ENCODE measurements around the gene ADGRV1.

The ADGRV1 gene

DNA sequence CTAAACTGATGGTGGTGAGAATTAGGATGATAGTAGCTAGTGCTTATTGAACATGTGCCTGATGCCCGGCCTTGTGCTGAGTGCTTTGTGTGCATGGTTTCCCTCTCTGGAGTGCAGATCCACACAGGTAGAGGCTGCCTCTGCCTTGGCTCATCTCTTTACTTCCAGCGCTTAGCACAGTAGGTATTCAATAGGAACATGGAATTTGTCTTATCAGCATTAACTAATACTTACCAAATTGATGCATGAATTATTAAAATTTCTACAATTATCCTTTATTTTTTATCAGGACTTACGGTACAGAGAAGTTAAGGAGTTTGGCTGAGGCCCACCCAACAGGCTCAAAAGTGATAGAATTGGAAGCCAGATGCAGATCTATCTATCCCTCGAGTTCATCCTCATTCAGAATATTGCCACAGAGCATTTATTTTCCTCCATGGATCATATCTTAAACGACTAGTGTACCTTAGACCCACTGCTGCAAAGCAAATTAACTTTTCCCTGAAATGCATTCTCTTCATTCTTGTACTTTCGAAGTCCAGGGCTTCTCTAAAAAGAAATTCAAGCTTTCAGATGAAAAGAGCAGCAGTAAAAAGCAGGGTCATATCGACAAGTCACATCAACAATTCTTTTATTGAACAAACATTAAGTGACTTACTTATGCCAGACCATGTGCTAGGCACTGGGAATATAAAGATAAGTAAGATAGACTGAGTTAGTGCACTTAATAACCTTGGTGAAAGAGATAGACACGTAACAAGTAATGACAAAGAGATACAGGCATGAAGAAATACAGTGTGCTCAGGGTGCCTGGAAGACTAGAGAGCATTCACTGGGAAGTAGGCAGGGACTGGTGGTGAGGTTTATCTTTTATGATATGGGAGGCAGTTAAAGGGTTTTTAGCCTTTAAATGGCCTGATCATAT lies 534.5 kb downstream of the ADGRV1 start:
- DNase-seq, result no peak

- DNase-seq, result no peak
Measured at GRCh38 chr5:91095313-91095712, 536.7 kb downstream of the ADGRV1 start.

GRCh38 chr5:91095786-91096385 lies 537.3 kb downstream of the ADGRV1 start:
- no peak for DNase-seq

GRCh38 chr5:91098541-91098940 lies 539.9 kb downstream of the ADGRV1 start:
- no peak for DNase-seq

GRCh38 chr5:91101600-91102379 lies 543.2 kb downstream of the ADGRV1 start:
- DNase-seq, result peak; percentile 62

GRCh38 chr5:91103353-91104061 lies 544.9 kb downstream of the ADGRV1 start:
- no peak for DNase-seq

- no peak for DNase-seq
Measured at GRCh38 chr5:91104062-91104448, 545.5 kb downstream of the ADGRV1 start.

DNA sequence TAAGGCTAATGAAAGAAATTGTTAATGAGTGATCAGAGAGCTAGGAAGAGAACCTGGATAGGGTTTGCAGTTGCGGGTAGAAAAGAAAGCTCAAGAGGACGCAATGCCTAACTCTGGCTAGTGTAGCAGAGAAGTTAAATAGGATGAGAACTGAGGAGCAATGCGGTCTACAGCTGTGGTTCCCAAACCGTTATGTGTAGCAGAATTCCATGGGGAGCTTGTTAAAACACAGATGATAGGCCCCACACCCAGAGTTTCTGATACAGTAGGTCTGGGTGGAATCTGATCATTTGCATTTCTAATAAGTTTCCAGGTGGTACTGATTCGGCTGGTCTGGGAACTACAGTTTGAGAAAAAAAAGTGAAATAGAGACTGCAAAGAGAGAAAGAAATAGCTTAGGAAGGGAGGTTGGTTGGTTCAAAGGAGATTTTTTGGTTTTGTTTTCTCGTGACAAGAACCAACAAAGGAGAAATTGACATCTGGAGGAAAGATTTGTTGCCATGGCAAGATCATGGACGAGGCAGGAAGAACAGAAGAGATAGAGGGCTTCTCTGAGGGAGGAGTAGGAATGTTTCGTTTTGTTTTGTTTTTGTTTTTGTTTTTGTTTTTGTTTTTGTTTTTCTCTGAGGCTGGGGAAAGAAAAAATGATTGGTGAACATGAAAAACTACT lies 548.4 kb downstream of the ADGRV1 start:
- DNase-seq, result no peak

DNA sequence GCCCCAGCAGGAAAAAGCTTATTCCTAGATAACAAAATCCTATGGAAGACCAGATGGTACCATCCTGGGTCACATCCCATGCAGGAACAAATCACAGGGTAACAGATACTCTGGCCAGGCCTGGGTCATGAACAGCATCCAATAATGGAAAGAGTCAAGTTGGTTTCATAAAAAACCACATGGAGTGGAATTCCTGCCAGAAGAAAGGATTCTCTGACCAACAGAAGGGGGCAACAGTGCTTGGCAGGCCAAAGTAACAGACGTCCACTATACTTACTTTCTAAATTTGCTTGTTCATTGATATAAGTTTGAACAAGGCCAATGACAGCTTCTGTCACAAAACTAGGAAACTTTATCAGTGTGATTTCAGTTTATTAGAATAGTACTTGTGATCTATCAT lies 551.0 kb downstream of the ADGRV1 start:
- DNase-seq, result no peak

DNA sequence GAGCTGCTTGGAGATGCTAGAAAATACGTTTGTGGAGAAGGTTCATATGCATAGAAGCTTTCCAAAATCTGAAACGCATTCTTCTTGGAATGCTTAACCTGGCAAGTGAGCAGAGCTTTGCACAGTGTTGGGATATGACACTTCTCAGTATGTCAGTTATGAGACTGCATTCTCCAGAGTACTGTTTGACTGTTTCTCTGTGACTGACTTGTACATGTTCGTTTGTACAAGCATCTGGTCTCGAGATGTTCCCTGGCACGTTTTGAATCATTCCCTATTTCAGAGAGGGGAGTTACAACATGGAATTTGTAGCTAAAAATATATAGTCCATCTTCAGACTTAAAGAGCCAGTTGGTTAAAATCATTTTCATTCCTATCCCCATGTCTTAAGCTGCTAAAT lies 552.1 kb downstream of the ADGRV1 start:
- DNase-seq, result no peak

GRCh38 chr5:91111473-91112238 lies 553.1 kb downstream of the ADGRV1 start:
- DNase-seq, result no peak

DNA sequence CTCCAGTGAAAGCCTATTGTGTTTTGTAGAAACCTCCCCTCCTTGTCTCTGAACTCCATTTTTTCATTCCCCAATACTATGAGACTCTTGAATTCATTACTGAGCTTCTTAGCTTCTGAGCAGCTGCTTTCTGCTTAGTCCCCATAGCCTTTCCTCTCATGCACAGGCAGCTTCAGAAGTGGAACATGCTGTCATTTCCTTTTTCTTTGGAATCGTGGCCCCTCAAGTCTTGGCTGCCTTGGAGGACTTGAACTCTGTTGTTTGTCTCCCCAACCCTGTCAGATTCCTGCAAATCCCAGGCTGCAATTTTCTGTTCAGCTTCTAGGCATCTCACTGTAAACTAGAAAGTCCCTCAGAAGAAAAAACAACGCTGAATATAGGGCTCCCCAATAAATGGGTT lies 556.1 kb downstream of the ADGRV1 start:
- DNase-seq, result no peak

GRCh38 chr5:91118354-91118753 lies 559.8 kb downstream of the ADGRV1 start:
- no peak for DNase-seq

- no peak for DNase-seq
Measured at GRCh38 chr5:91118796-91119195, 560.2 kb downstream of the ADGRV1 start.

GRCh38 chr5:91119217-91119616 lies 560.6 kb downstream of the ADGRV1 start:
- DNase-seq, result no peak

DNA sequence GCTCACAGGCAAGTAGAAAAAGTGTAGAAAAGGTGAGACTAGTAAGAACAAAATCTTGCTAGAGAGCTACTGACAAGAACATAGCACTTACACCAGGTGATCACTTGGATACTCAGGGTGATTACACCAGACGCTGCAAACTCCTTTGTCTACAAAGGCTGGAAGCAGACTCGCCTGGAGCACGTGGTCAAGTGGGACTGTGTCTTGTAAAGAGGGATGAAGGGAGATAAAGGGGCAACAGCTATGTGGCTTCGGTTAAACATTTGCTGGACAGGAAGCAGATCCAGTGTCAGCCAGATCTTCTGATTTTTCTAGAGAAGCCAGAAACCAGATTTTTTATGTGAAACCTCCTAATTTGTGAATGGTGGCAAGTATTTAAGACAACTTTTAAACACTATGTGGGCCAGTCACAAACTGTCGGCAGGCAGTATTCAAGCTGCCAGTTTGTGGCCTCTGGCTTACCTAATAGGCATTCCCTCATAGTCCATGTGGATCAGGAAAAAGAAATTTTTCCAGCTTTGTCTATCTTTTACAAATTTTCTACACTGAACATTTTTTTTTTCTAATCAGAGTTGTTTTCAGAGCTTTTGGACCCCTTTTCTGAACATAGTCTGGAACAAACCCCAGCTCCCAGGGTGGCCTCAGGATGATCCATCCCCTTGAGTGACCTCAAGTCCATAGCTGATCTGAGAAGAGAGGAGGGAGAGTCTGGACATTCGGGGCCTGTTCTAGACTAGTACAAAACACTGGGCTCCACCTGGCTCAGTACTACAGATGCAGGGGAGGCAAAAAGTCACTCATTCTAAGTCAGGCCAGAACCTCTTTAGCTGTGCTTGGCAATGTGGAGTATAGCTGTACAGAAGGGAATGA lies 561.6 kb downstream of the ADGRV1 start:
- DNase-seq, result no peak

- DNase-seq, result no peak
Measured at GRCh38 chr5:91121347-91121993, 562.9 kb downstream of the ADGRV1 start.

- DNase-seq, result no peak
Measured at GRCh38 chr5:91122651-91123050, 564.1 kb downstream of the ADGRV1 start.

GRCh38 chr5:91123291-91123690 lies 564.7 kb downstream of the ADGRV1 start:
- DNase-seq, result no peak

- no peak for DNase-seq
Measured at GRCh38 chr5:91123901-91124300, 565.3 kb downstream of the ADGRV1 start.
